Activated T-helper 1 cell treated with anti-CD3 and anti-CD28 coated beads, Interleukin-2, amount 50 U/mL, for 16 hours (primary cell): ENCODE measurements around the gene LAMC2.
A peak's percentile ranks its signal among the peaks of the same experiment; 100 is the strongest.
"Not testable (repeated sequence)": the region's sequence is repeated elsewhere in the genome, so short reads cannot be mapped to it uniquely, and the experiment has no call there.

Experiments used
- DNase-seq, 2 donors: peaks; one replicate each; pipeline ENCODE4 v3.0.0-alpha.2; 2020; ENCODE audit warnings: low read depth in 1 of 2, low spot score in 1 of 2

Gene LAMC2

GRCh38 chr1:183255073-183255472, 69.0 kb downstream of the LAMC2 start:
- DNase-seq: no peak

GRCh38 chr1:183259924-183260323, 73.9 kb downstream of the LAMC2 start:
- DNase-seq: no peak

GRCh38 chr1:183262628-183263200, 76.7 kb downstream of the LAMC2 start:
- no peak for DNase-seq

GRCh38 chr1:183263886-183264602, 78.0 kb downstream of the LAMC2 start:
- no peak for DNase-seq

- no peak for DNase-seq
Observed at GRCh38 chr1:183267646-183268431, 81.8 kb downstream of the LAMC2 start.

- DNase-seq: no peak
Observed at GRCh38 chr1:183270541-183271141, 84.6 kb downstream of the LAMC2 start.

GRCh38 chr1:183272390-183272848, 86.4 kb downstream of the LAMC2 start:
- no peak for DNase-seq

- no peak for DNase-seq
Observed at GRCh38 chr1:183273300-183273699, 87.2 kb downstream of the LAMC2 start.

GRCh38 chr1:183273984-183274383, 87.9 kb downstream of the LAMC2 start:
- not testable (repeated sequence) for DNase-seq

- no peak for DNase-seq
Observed at GRCh38 chr1:183274836-183275235, 88.8 kb downstream of the LAMC2 start.

GRCh38 chr1:183275322-183275721, 89.3 kb downstream of the LAMC2 start:
- no peak for DNase-seq

- DNase-seq: no peak
Observed at GRCh38 chr1:183276386-183277080, 90.5 kb downstream of the LAMC2 start.

GRCh38 chr1:183277821-183278738, 92.0 kb downstream of the LAMC2 start:
- no peak for DNase-seq

- no peak for DNase-seq
Observed at GRCh38 chr1:183278739-183279591, 92.9 kb downstream of the LAMC2 start.

- no peak for DNase-seq
Observed at GRCh38 chr1:183279835-183280234, 93.8 kb downstream of the LAMC2 start.

- DNase-seq: no peak
Observed at GRCh38 chr1:183281039-183281438, 95.0 kb downstream of the LAMC2 start.

GRCh38 chr1:183281553-183282091, 95.6 kb downstream of the LAMC2 start:
- DNase-seq: peak; percentile 39 to 41

GRCh38 chr1:183282101-183282855, 96.2 kb downstream of the LAMC2 start:
- no peak for DNase-seq
